ENCODE measurements around the gene RPS21.
A peak's percentile ranks its signal among the peaks of the same experiment; 100 is the strongest.

RPS21 gene

GRCh38 chr20:62400021-62400420 is 13.1 kb downstream of the RPS21 start:
- DNase-seq = no peak

GRCh38 chr20:62400541-62400940 is 13.6 kb downstream of the RPS21 start:
- DNase-seq = no peak

- no peak for DNase-seq
Observed at GRCh38 chr20:62401331-62401779, 14.5 kb downstream of the RPS21 start.

DNA sequence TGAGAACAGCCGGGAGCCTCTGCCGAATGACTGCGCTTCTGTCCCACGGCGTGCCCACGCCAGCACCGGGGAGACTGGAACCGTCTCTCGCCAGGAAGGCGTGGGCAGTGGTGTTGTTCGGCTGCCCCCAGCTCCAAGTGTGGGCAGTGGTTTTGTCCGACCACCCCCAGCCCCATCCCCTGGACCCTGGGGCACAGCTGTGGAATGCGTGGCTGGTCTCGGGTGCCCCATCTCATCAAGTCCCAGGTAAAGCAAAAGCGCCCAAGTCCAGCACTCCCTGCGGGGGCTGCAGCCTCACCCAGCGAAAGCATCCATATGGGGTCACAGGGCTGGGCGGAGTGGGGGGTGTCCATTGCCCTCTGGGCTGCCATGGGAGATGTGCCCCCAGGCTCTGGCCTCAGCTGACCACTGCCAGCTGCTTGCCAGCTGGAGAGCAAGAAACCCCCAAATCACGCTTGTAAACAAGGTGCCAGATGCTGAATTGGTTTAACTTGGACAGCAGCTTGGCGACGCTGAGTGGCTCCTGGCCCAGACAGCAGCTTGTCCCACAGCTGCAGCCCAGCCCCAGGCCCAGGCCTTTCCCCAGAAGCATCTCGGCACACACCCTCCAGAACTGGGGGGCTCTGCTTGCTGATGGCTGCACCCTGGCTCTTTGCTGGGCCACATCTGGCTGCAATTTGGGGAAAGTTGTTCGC is 15.7 kb downstream of the RPS21 start:
- no peak for DNase-seq

DNA sequence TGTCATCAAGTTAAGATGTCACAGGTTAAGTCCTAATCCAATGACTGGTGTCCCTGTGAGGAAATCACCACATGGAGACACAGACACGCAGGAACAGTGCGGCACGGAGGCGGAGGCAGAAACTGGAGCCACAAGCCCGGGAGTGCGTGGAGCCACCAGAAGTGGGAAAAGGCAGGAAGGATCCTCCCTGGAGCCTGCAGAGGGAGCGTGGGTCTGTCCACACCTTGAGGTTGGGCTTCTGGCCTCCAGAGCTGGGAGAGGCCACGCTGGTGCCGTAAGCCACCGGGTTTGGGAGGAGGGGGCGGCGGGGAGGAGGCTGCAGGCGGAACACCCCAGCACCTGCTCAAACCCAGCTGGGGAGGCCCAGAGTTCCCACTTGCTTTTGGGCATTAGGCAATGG is 16.4 kb downstream of the RPS21 start:
- no peak for DNase-seq

DNA sequence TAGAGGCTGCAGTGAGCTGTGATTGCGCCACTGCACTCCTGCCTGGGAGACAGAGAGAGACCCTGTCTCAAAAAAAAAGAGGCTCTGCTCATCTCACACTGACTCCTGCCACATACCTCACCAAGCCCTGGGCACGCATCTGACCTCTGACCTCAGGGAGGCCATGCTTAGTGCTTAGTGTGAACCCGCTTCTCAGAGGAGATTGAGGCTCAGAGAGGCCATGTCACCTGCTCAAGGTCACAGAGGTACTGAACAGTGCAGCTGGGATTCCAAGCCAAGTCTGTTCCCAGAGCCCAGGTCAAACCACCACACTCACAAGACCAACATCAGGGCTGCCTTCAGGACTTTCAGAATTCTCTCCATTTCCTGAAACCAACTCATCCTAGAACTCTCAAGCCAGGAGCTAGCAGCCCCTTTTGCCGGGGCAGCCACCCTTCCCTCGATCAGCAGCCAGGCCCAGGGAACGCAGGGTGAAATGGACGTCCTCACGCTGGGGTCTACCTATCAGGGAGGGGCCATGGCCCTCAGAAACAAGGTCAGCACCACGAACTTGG is 17.3 kb downstream of the RPS21 start:
- DNase-seq = no peak

GRCh38 chr20:62404761-62405107 is 17.8 kb downstream of the RPS21 start:
- DNase-seq = no peak

DNA sequence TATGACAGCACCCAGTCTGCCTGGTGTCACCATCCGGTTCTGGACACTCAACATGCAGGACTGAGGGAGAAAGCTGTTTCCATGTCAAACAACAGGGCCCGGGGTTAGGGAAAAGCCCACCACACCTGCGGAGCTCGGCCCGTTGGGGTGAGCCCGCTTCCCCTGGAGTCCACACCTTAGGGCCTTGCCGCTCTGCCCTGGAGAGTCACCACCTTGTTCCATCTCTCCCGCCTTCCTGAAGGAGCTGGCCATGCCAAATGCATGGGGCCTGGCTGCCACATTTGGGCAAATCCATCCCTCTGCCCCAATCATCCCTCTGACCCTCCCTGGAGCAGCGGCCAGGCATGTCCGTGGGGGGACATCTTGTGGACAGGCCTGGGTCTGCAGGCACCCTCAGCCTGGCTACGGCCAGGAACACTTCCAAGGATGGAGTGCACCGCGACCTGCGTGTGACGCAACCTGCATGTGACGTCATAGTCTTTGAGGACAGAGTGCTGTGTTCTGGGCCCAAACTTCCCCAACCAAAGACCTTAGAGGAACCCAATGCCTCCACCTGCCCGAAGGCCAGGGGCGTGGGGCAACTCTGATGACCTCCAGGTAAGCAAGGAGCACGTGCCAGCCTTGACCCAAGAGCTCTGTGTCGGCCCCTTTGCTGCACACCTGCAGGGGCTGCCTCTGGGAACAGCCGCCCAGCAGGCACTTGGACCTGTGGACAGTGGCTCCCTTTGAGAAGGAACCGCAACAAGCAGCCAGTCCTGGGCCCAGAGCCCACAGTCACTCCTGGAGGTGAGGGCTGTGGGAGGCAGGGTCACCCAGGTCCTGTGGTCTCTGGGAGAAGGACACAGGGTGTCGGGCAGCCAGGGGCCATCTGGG is 18.4 kb downstream of the RPS21 start:
- no peak for DNase-seq

DNA sequence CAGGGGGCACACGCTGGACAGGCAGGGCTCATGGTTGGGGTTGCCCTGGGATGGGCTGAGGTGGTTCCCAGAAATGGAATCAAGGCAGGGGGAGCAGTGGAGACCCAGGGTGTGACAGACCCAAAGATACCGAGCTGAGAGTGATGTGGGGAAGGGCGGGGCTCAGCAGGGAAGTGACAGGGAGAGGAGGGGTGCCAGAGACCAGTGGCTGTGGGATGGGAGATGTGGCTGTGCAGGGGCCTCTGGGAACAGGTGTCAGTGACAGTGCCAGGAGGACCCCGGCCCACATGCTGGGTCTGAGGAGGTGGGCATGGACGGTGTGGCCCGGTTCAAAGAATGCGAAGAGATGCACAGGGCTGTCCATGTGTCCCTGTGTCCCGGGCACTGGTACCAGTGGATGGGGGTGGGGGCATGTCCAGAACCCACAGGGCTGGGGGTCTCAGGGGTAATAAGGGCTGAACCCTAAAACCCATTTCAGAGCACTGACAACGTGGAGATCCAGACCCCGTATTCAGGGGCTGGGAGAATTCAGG is 19.1 kb downstream of the RPS21 start:
- no peak for DNase-seq

DNA sequence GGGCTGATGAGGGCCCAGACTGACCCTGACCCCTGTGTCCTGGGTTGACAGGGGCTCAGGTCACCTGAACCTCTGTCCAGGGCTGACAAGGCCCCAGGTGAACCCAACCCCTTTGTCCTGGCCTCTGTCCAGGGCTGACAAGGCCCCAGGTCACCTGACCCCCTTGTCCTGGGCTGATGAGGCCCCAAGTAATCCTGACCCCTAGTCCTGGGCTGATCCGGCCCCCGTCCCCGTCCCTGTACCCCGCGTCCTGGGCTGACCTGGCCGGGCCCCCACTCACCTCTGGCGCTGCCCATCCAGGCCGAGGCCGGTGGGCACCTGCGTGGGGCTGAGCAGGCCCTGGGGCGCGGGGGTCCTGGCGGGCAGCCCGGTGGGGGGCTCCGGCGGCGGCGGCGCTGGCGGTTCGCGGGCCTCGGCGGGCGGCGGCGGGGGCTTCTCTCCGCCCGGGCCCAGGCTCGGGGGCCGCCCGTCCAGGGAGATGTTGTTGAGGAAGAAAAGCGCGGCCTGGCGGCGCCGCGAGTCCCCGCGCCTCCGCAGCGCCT is 19.8 kb downstream of the RPS21 start:
- DNase-seq = no peak

- DNase-seq = peak; percentile 50
Observed at GRCh38 chr20:62407221-62407992, 20.5 kb downstream of the RPS21 start, which contains the start of gene CABLES2. Gene CABLES2, minus strand, starts transcription at chr20:62407285. Its CDS starts 9 bp downstream, at chr20:62407276.

DNA sequence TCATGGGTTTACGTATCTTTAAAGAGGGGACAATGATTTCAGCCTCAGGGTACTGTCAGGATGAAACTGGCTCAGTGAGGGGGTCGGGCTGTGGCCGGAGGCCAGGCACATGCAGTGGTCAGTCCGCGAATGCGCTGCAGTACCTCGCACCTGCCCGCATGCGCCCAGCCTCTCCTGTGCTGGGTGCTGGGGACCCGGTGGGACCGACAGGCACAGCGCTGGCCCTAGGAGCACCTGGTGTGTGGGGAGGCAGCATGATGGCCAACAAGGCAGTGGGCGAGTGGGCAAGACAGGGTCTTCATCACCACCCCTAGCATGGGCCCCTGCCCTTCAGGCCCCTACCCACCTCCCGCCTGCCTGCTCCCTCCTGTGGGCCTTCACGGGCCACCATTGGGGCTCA is 21.2 kb downstream of the RPS21 start:
- DNase-seq = no peak

DNA sequence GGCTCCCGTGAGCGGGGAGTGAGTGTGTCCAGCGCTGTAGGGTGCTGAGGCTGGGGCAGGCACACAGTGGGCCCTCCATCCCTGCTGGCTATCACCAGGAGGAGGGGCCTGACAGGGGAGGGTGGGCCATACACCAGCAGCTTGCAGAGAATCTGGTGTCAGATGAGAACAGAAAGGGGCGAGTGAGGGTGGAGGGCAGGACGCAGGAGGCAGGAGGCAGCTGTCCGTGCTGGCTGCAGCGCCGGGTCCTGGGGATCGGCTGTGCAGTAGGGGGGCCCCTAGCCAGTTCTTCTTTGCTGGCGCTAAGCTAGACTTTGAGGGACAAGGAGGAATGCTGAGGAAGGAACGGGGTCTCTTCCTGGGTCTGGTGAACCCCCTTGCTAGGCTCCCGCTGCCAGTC is 21.7 kb downstream of the RPS21 start:
- DNase-seq = no peak

DNA sequence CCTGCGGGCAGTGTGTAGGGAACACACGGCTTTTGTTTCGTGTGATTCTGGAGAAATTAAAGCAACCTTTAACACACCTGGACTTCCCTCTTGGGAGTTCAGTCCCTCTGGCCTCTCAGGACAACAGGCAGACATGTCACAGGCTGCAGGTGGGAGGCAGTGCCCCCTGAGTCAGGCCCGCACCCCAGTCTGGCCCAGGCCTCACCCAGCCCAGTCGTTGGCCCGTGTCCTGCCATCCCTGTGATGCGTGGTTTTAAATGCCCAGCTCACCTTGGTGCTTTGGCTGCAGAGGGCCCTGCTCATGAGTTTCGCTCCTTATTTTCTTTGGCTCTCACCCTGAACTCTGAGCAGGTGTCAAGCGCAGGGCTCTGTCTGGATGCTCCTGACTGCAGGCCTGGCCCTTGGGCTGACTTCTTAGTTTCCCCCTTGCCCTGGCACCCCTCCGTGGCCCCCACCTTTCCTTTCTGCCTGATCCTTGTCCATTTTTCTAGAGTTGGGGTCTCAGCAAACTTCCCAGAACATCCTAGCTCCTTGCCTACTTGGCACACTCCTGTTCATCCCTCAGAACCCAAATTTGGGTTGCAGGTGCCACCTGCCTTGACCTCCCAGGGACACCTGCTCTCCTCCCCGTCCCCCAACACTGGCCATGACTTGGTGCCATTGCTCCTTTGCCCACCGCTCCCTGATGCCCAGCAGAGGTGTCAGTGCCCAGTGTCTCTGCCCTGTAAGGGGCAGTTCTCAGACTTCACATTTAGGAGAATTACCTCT is 22.4 kb downstream of the RPS21 start:
- no peak for DNase-seq

- DNase-seq = peak; percentile 76
Observed at GRCh38 chr20:62409931-62410745, 23.2 kb downstream of the RPS21 start.

DNA sequence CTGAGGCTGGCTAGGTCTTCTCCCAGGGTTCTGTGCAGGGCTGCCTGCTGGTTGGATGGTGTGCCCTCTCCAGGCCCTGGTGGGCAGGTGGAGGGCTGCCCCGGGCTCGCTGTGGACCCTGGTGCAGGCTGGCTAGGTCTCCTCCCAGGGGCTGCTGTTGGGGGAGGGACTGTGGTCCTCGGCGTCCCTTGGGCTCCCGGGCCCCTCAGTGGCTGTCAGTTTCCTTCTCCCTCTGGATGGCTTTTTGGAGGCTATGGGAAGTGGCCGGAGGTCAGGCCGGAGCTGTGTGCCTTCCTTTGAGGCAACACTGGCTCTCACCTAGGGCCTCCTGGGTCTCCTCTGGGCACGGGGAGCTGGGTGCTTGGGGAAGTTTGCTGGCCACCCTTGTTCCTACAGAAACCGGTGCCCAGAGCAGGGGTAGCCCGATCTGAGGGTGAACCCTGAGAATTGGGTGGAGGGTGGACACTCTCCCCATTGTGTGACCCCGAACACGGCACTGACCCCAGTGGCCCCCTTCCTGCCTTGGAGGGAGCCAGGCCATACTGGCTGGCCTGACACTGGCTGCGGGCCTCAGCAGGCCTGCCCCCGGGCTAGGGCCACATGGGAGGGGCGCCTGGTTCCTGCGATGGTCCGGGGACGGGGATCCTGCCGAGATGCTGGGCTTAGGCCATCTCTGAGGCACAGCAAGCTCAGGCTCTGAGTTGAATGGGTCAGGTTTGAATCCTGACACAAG is 24.0 kb downstream of the RPS21 start:
- DNase-seq = no peak

- DNase-seq = no peak
Observed at GRCh38 chr20:62411479-62412193, 24.7 kb downstream of the RPS21 start.

GRCh38 chr20:62412194-62413024 is 25.5 kb downstream of the RPS21 start:
- DNase-seq = no peak
